Measurements from ENCODE around the gene TMEM134. TPM values are rescaled to one million over a fixed set of nuclear protein-coding genes. Genes with fewer than 3 reads are reported as not detected.

TMEM134 gene
- total RNA-seq, 1 experiment from 2014 or later, result 52.2 TPM

DNA sequence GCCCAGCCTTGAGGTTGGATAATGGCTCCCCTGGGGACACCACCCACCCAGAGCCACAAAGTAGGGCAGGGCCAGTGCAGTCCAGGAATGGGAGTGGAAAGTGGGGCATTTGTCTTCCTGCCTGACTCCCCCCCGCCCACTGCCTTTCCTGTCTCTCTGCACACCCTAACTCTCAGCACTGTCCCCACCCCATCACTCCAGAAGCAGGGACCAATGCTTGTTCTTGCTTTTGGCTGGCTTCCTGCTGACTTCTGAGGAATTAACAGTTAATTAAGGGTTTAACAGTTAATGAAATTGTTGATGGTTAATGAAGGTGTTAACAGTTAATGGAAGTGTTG lies 31.4 kb upstream of the TMEM134 start:
- H3K36me3 ChIP-seq (ENCODE audit: control insufficient read depth, insufficient read depth, low read length), result peaks cover 4% of the 10 kb centered on the region; the same call in 1 of the 2 replicates
- Mint-ChIP-seq H3K27me3 (ENCODE audit: insufficient read depth, unreplicated experiment) (no peaks in the 10 kb centered on the region), H3K27ac (ENCODE audit: unreplicated experiment) (no peak overlapping the region), H3K36me3 (ENCODE audit: insufficient read depth, unreplicated experiment) (peaks cover 66% of the 10 kb centered on the region), H3K4me1 (ENCODE audit: low read depth, unreplicated experiment) (peaks cover 9% of the 10 kb centered on the region), H3K4me3 (ENCODE audit: unreplicated experiment) (no peak overlapping the region), H3K9me3 (ENCODE audit: unreplicated experiment) (no peaks in the 10 kb centered on the region)
- H3K27me3 ChIP-seq (replicated peaks; ENCODE audit: control insufficient read depth, insufficient read depth, low read length), result no peaks in the 10 kb centered on the region
- H3K4me1 ChIP-seq, result peaks cover 5% of the 10 kb centered on the region
- no peaks in the 10 kb centered on the region for H3K9me3 ChIP-seq
- ChIA-PET POLR2A (no interaction called here), CTCF (interaction anchor here (1.1 kb wide), 1 partner anchor 129 kb away, joined by 5 read pairs; the partner anchor contains the start of gene NUDT8)
- no peak for DNase-seq
- BruUV-seq (replicated peaks), result no TSS peak
- H3K4me3 ChIP-seq (ENCODE audit: low read depth, low read length), result no peak overlapping the region
- intact Hi-C loops (cut with micrococcal nuclease; ENCODE audit: unreplicated experiment), result loop anchor here (10.0 kb wide), 1 partner anchor 386 kb away; the partner anchor contains the start of gene KDM2A
- TF ChIP-seq, protein P1, sequence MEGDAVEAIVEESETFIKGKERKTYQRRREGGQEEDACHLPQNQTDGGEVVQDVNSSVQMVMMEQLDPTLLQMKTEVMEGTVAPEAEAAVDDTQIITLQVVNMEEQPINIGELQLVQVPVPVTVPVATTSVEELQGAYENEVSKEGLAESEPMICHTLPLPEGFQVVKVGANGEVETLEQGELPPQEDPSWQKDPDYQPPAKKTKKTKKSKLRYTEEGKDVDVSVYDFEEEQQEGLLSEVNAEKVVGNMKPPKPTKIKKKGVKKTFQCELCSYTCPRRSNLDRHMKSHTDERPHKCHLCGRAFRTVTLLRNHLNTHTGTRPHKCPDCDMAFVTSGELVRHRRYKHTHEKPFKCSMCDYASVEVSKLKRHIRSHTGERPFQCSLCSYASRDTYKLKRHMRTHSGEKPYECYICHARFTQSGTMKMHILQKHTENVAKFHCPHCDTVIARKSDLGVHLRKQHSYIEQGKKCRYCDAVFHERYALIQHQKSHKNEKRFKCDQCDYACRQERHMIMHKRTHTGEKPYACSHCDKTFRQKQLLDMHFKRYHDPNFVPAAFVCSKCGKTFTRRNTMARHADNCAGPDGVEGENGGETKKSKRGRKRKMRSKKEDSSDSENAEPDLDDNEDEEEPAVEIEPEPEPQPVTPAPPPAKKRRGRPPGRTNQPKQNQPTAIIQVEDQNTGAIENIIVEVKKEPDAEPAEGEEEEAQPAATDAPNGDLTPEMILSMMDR (IDR thresholded peaks at IDR 0.05; ENCODE audit: insufficient read depth in 1 of 2, low read depth in 1 of 2, low read length in 1 of 2, severe bottlenecking in 1 of 2, unreplicated experiment in 1 of 2), result no peak

DNA sequence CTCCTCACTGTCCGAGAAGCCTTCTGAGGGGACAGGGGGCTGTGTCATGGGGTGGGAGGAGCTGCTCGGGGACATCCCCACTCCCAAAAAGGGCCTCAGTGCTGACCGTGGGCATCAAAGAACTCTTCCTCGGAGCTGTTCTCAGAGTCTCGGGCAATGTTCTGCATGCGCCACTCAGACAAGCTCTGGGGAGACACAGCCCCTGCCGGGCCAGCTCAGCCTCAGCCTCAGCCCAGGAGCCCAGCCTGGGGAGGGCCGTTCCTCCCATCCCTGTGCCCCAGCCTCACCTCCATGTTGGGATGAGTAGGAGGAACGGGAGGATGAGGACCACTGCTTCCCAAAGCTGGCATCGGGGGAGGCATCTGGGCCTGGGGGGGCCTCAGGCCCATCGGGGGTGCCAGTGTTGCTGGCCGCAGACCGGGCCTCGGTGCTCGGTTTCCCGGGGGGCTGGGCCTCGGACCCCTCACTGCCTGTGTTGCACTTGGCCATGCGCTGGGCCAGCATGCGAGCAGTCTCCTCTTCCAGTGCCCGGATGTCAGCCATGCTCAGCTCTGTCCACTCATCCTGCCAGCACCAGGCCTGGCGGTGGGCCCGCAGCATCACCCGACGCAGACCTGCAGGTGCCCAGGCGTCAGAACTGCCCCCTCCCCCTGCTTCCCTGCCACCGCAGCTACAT lies 30.9 kb upstream of the TMEM134 start:
- H3K36me3 ChIP-seq (ENCODE audit: control insufficient read depth, insufficient read depth, low read length), result peaks cover 4% of the 10 kb centered on the region; the same call in 1 of the 2 replicates
- peaks cover 3% of the 10 kb centered on the region; the same call in 1 of the 2 replicates for H3K4me1 ChIP-seq
- CTCF ChIA-PET, result interaction anchor here (1.1 kb wide), 1 partner anchor 130 kb away, joined by 5 read pairs; the partner anchor contains the start of gene NUDT8
- no peaks in the 10 kb centered on the region for H3K27me3 ChIP-seq (replicated peaks; ENCODE audit: control insufficient read depth, insufficient read depth, low read length)
- intact Hi-C loops (cut with micrococcal nuclease; ENCODE audit: unreplicated experiment), result loop anchor here (10.0 kb wide), 1 partner anchor 385 kb away; the partner anchor contains the start of gene KDM2A
- no peaks in the 10 kb centered on the region for H3K9me3 ChIP-seq
- POLR2A ChIA-PET, result no interaction called here
- Mint-ChIP-seq H3K9me3 (ENCODE audit: unreplicated experiment) (no peaks in the 10 kb centered on the region), H3K27ac (ENCODE audit: unreplicated experiment) (no peak overlapping the region), H3K36me3 (ENCODE audit: insufficient read depth, unreplicated experiment) (peaks cover 66% of the 10 kb centered on the region), H3K4me3 (ENCODE audit: unreplicated experiment) (no peak overlapping the region), H3K4me1 (ENCODE audit: low read depth, unreplicated experiment) (peaks cover 7% of the 10 kb centered on the region), H3K27me3 (ENCODE audit: insufficient read depth, unreplicated experiment) (no peaks in the 10 kb centered on the region)
- no TSS peak for BruUV-seq (replicated peaks)
- TF ChIP-seq, protein P1 (IDR thresholded peaks at IDR 0.05; ENCODE audit: insufficient read depth in 1 of 2, low read depth in 1 of 2, low read length in 1 of 2, severe bottlenecking in 1 of 2, unreplicated experiment in 1 of 2), result no peak
- H3K4me3 ChIP-seq (ENCODE audit: low read depth, low read length), result no peak overlapping the region
- DNase-seq, result peak in 1 of 2 experiments; percentile 37

DNA sequence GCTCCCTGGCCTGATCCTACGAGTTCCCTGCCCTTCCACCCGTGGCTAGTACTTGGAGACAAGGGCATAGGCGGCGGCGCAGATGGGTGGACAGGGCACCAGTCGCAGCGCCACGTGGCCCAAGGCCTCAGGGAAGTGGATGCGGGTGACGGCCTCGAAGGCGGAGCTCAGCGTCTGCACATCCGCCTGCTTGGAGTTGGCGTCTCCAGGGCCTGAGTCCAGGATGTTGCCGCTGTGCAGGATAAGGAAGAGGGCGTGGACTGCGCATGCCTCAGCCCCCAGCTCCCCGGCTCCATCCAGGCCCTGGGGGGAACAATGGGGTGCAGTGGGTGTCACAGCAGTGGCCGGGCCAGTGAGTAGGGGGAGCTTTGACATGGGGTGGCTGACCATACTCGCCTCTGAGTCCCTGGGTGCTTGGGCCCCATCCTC lies 29.5 kb upstream of the TMEM134 start:
- Histone ChIP-seq H3K4me3 (ENCODE audit: low read depth, low read length) (no peak overlapping the region), H3K36me3 (ENCODE audit: control insufficient read depth, insufficient read depth, low read length) (peaks cover 4% of the 10 kb centered on the region; the same call in 1 of the 2 replicates), H3K27me3 (replicated peaks; ENCODE audit: control insufficient read depth, insufficient read depth, low read length) (no peaks in the 10 kb centered on the region), H3K4me1 (no peaks in the 10 kb centered on the region; the same call in 1 of the 2 replicates), H3K9me3 (no peaks in the 10 kb centered on the region)
- no TSS peak for BruUV-seq (replicated peaks)
- Mint-ChIP-seq H3K27me3 (ENCODE audit: insufficient read depth, unreplicated experiment) (no peaks in the 10 kb centered on the region), H3K4me3 (ENCODE audit: unreplicated experiment) (no peak overlapping the region), H3K9me3 (ENCODE audit: unreplicated experiment) (no peaks in the 10 kb centered on the region), H3K36me3 (ENCODE audit: insufficient read depth, unreplicated experiment) (peaks cover 71% of the 10 kb centered on the region), H3K27ac (ENCODE audit: unreplicated experiment) (no peak overlapping the region), H3K4me1 (ENCODE audit: low read depth, unreplicated experiment) (peaks cover 7% of the 10 kb centered on the region)
- TF ChIP-seq, protein P1 (IDR thresholded peaks at IDR 0.05; ENCODE audit: insufficient read depth in 1 of 2, low read depth in 1 of 2, low read length in 1 of 2, severe bottlenecking in 1 of 2, unreplicated experiment in 1 of 2), result no peak
- POLR2A ChIA-PET, result interaction anchor here (0.5 kb wide), 1 partner anchor 71 kb away, joined by 8 read pairs; no protein-coding TSS in a partner anchor
- CTCF ChIA-PET, result interaction anchor here (0.6 kb wide), 1 partner anchor 338 kb away, joined by 3 read pairs; no protein-coding TSS in a partner anchor
- intact Hi-C loops (cut with micrococcal nuclease; ENCODE audit: unreplicated experiment), result no loop called here
- DNase-seq, result no peak

All from Caco-2 (cell line).